Bronchial epithelial cell (primary cell): ENCODE measurements around the gene PCDH1. TPM values are rescaled to one million over a fixed set of nuclear protein-coding genes. Genes with fewer than 3 reads are reported as not detected.
"Not testable (repeated sequence)": the region's sequence is repeated elsewhere in the genome, so short reads cannot be mapped to it uniquely, and the experiment has no call there.

Source experiments
- DNase-seq: peaks from one replicate; pipeline ENCODE4 v3.0.0-alpha.2; 2010; ENCODE audit warnings: low read depth
- FAIRE-seq: peaks from 2 replicates; lab custom pipeline; 2011; peaks lifted over from hg19 to GRCh38; lab: Jason Lieb, UNC
- H3K27me3 ChIP-seq: 2 replicates; pipeline ENCODE4 v1.5.1; 2011; ENCODE audit warnings: low read length; ENCODE audit not compliant: control insufficient read depth, insufficient read depth
- H3K36me3 ChIP-seq: 2 replicates; pipeline ENCODE4 v1.5.1; 2011; ENCODE audit warnings: low read length; ENCODE audit not compliant: control insufficient read depth, insufficient read depth
- H3K4me3 ChIP-seq: 2 replicates; pipeline ENCODE4 v1.5.1; 2011; ENCODE audit warnings: mild to moderate bottlenecking, low read depth, low read length, control low read depth
- CTCF ChIP-seq: IDR thresholded peaks from 2 replicates; pipeline ENCODE4 v1.5.1; 2011; ENCODE audit warnings: mild to moderate bottlenecking, moderate library complexity, low read length, control low read depth, inconsistent platforms; ENCODE audit not compliant: insufficient read depth, severe bottlenecking
- total RNA-seq: library from RNA; depleted of rRNA; stranded (reverse); fragments of >200 nt; gene quantifications from 2 replicates; pipeline ENCODE4 v1.2.1, GENCODE V29; 2014

The PCDH1 gene
- 85.3 and 140 TPM in 2 replicates for total RNA-seq

GRCh38 chr5:141878186-141878710 is at the start of gene PCDH1:
Gene PCDH1, minus strand, starts transcription at chr5:141878410. Its CDS starts 148 bp downstream, at chr5:141878262.
- FAIRE-seq (no peak), DNase-seq (no peak)
- Histone ChIP-seq H3K4me3 (peak within 1 kb of the TSS; percentile 73), H3K36me3 (no peaks in the 10 kb centered on the region), H3K27me3 (peaks cover 5% of the 10 kb centered on the region)
- TF ChIP-seq CTCF: no peak

GRCh38 chr5:141926434-141926833 is 48.2 kb upstream of the PCDH1 start:
- Histone ChIP-seq H3K36me3 (peaks cover 34% of the 10 kb centered on the region), H3K27me3 (no peaks in the 10 kb centered on the region), H3K4me3 (no peak overlapping the region)
- FAIRE-seq (no peak), DNase-seq (no peak)
- no peak for TF ChIP-seq CTCF

GRCh38 chr5:141923448-141924313 is 45.5 kb upstream of the PCDH1 start, which contains the start of gene DELE1:
Gene DELE1, plus strand, starts transcription at chr5:141923871. Its CDS starts 71 bp downstream, at chr5:141923942.
- Histone ChIP-seq H3K36me3 (peaks cover 21% of the 10 kb centered on the region), H3K4me3 (peak within 1 kb of the TSS; percentile 90), H3K27me3 (no peaks in the 10 kb centered on the region)
- no peak for TF ChIP-seq CTCF
- DNase-seq: peak; percentile 87
- FAIRE-seq: no peak

GRCh38 chr5:141922827-141923447 is 44.7 kb upstream of the PCDH1 start:
- not testable (repeated sequence) for FAIRE-seq, DNase-seq, H3K27me3 ChIP-seq
- peak overlapping the region; percentile 90 for H3K4me3 ChIP-seq
- peaks cover 15% of the 10 kb centered on the region for H3K36me3 ChIP-seq

GRCh38 chr5:141920771-141921170 is 42.6 kb upstream of the PCDH1 start:
- TF ChIP-seq CTCF: no peak
- Histone ChIP-seq H3K27me3 (peaks cover 1% of the 10 kb centered on the region), H3K36me3 (peaks cover 3% of the 10 kb centered on the region), H3K4me3 (no peak overlapping the region)
- DNase-seq: no peak
- FAIRE-seq: no peak
